ENCODE results near the gene ZSWIM9.
A peak's percentile ranks its signal among the peaks of the same experiment; 100 is the strongest.

Gene ZSWIM9

DNA sequence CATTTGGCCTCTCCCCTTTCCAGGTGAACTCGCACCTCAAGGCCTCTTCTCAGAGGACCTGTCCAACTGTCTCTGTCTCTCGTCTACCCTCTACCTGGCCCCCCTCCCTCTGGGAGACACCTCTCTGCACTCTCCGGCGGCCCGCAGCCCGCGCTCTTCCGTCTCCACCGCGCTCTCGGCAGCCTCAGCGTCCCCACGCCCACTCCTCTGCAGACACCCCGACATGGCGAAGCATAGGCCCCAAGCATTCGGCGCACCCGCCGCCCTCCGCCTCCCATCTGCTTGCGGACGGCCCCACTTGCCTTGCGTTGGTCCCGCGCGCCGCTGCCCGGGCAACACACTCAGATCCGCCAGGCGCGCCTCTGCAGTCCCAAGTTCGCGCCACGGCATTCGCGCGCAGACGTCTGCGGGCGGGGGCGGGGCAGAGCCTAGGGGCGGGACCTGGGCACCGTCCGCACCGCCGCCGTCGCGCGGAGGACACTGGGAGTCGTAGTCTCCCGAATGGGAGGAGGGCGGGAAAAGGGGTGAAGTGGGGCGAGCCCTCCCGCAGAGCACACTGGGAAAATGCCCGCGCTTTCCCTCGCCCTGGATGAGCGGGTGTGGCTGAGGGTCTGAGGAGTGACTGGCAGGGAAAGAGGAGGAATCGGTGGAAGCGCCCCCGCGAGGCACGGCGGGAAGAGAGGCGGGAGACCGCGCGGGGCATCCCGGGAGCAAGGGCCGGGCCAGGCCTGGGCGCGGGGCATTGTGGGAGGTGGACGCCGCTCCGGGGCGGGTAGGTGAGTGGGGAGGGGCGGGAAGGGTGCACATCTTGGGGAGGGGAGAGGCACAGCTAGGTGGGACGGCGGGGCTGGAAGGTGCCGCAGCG is at the start of gene ZSWIM9, which contains the start of gene LIG1:
Gene ZSWIM9 (plus strand): TSS at position 742 of the 865 bp plus-strand sequence. CDS start 1,123 bp downstream, outside the sequence.
Gene LIG1 (minus strand): TSS at position 406 of the 865 bp plus-strand sequence. CDS start 4,778 bp downstream, outside the sequence.
- peak; percentile 95 to 97 for DNase-seq

DNA sequence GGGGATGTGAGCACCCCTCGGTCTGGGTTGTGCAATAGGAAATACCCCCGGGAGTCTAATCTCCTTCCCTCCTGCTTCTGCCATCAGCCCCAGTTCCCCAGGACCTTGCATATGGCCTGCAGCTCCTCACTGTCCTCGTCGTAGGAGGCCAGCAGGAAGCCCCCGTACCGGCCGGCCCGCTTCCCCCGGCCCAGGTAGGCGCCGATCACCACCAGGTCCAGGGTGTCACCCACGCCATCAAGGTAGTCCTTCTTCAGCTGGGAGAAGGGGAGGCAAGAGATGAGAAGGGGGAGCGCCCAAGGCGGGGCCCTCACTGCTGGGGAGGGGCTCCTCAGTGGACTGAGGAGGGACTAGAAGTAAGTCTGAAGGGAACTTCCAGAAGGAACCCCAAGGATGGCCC is 49.4 kb upstream of the ZSWIM9 start:
- DNase-seq, result no peak

DNA sequence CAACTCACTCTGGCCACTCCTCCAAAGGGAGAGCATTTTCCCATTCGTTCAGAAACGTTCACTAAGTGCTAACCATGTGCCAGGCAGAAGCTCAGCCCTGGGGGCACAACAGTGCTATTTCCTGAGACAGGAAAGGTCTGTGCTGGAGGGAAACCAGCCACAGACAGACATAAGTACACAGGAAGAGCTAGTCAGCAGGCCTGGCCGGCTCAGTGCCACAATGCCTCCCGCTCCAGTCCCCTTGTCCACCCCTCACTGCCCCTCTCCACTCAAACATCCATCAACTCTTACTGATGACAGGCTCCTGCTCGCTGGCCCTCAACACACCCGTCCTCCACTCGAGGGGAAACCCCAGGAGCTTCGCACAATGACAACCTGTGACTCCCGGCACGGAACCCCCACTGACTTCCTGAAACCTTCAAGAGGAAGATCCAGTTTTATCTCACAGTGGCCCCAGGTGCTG is 48.5 kb upstream of the ZSWIM9 start:
- DNase-seq, result no peak

DNA sequence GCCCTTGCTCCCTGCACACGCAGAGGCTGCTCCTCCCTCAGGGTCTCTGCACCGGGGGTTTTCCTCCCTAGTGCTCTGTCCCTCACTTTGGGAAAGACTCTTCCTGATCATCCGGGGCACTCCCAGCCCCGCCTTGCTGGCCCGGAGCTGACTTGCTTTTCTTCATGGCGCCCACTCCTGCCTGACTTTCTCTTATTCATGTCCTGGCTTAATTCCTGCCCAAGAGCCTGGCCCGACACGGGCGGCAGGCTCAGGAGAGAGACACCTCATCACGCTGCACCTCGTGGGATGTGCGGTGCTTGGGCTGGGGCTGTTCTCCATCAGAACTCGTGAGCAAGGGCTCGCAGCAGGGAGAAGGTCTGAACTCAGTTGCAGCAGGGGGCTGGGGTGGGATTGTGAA is 48.1 kb upstream of the ZSWIM9 start:
- DNase-seq, result no peak

DNA sequence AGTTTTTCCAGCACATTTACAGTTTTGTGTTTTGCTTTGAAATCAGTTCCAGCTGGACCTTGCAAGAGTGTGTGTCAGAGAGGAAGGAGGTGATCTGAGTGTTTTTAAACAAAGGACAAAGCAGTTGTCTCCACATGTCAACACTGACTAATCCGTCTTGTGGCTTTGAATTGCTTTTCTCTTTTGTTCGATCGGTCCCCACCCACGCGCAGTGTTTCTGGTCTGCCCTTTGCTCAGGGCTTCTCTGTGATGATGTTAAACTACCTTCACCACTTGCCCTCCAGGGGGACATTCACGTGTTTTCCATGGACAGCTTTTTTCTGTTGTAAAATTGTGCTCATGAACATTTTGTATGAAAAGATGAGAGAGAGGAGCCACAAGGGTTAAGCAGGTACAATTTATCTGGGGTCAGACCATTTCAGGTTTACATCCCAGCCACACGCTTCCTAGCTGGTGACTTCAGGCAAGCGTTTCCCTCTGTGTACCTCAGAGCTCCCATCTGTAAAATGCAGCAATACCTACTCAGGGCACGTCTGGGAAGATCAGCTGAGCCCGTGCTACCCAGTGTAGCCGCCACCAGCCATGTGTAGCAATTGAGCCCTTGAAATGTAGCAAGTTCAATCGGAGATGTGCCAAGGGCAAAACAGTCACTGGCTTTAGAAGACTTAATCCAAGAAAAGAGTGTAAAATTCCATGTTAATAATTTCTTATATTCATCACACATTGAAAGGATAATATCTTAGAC is 46.4 kb upstream of the ZSWIM9 start:
- no peak for DNase-seq

DNA sequence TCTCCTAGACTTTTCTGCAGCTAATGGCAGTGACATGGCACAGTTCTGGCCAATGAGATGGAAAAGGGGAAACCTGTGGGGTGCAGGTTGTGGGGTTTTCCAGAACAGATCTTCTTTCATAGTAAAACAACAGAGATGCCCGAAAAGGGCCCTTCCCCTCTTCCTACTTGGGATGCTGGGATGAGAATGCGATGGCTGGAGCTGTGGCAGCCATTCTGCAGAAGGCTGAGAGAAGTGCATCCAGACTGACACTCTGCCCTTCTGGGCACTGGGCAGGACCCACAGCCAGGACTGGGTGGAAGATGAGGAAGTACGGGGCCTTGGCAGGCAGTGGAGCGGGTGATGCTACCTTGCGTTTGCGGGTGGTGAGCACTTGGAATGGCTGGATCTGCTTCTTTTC is 42.9 kb upstream of the ZSWIM9 start:
- no peak for DNase-seq

DNA sequence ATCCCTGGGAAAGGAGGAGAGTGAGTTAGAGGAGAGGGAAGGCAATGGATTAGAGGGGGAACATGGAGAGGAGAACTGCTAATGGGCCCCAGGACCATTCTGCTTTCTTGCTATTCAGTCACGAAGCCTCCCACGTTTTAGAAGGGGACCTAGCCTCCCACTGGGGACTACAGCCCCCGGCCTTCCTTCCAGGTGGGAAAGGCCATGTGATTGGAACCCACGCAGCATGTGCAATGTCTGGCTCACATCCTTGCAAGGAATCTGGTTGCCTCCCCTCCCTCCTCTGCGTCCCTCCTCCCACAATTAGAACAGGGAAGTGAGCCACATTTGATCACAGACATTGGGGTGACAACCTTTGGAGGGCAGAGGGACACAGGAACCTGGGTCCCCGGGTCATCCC is 37.4 kb upstream of the ZSWIM9 start:
- no peak for DNase-seq

DNA sequence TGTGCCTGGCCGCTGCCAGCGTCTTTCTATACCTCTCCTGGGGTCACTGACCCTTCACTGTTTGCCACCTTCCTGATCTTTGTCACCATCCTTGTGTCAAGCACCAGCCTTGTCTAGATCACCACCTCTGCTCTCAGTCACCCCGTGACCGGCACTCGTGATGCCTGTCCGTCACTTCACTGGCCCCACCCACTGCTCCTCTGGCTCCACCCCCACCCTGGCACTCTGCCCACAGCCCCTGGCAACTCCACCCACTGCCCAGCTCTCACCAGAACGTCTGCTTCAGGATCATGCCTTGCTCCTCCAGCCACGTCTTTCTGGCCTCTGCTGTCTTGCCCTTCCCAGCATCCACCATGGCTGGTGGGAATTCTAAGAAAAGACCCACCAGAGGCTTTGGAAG is 35.1 kb upstream of the ZSWIM9 start:
- no peak for DNase-seq

DNA sequence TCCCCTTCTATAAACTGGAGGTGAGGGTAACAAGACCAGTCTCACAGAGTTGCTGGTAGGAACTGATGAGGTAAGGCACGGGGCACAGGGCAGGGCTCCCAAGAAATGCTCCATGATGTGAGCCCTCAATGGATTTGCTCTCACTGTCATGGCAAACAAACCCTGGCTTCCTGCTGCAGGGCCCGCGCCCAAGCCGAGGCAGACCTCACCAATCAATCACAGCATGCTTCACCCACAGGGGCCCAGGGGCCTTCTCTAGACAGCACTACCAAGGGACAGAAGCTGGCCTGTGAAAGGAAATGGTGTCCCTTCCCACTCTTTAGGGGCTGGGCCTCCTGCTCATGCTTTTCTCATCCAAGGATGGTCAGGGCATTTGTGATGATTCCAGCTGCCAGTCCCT is 33.9 kb upstream of the ZSWIM9 start:
- DNase-seq, result no peak

DNA sequence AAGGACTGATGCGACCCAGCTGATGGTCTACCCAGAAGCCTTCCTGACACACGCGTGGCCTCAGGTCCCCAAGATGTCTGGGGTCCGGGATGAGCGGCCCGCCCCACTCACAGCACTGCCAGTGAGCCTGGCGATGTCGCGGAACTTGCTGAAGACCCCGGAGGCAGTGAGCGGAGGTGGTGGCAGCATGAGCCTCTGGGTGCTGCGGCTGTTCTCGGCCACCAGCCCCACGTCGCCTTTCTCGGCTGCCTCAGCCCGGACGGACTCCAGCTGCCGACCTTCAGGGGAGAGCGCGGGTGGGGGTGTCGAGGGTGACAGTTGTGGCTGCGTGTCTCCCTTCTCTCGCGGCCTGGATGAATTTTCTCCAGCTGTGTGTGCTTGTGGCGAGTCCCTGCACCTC is 33.1 kb upstream of the ZSWIM9 start:
- no peak for DNase-seq

DNA sequence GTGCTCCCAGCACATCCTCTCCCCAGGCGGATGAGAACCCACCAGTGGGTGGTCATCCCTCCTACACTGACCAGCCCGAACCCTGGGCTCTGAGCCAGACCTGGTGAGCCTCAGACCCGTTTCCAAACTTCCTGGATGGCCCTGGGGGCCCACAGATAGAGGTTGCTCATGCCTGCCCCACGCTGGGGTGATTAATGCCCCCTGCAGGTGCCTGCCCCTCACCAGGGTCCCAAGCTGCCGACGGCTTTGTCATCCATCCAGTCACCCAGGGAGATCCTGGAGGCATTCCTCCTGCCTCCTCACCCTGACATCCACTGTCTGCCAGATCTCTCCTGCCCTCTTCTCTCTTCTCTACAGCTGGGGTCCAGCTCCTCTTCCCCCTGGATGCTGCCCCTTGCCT is 31.4 kb upstream of the ZSWIM9 start:
- no peak for DNase-seq

DNA sequence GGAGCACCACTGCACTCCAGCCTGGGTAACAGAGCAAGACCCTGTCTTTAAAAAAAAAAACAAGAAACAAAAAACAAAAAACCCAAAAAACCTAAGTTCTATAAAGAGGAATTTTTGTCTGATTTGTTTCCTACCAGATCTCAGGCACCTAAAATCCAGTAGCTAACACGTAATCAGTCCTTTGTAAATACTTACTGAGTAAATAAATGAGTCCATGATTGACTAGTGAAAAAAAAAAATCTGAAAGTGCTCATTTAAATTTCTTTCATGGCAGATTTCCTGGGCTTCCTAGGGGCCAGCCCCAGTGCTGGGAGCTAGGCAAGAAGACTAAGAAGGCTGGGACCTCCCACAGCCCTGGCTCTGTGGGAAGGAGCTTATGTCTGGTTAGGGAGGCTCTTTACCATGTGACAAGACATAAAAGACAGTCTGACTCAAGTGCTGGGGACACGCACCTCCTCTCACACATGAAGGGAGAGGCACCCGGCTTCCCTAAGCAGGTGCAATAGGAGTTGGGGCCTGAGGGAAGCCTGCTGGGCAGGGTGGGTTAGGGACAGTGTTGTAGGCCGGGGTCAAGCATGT is 22.8 kb upstream of the ZSWIM9 start:
- DNase-seq, result no peak

DNA sequence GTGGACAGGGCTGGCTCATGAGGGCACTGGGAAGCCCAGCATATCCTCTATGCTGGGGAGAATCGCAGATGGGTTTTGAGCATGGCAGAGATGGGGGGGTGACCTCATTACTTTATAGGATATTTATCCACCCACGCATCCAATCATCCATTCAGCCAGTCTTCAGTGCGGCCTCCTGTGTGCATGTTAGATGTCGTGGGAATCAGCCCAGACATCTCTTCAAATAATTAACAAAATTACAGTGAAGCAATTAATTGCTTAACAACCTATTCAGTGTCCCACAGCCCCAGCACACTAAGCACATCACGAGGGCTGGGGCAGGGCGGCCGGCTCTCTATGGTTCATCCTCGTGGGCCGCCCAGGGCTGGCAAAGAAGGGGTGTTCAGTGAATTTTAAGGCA is 21.9 kb upstream of the ZSWIM9 start:
- DNase-seq, result no peak

DNA sequence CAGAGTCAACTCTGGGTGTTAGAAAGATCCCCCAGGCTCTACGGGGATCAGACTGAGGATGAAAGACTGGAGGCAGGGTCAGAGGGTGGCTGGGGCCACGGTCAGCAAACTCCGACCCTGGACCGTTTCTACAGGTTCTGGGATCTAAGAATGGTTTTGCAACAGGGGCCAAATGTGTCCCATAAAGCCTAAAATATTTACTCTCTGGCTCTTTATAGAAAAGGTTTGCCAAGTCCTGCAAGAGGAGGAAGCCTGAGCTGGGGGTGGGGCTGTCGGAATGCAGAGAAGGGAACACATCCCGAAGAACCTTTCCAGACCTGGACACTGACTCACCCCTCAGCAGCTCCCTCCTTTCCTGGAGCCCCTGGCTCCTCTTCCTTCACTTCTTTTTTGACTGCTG is 21.1 kb upstream of the ZSWIM9 start:
- no peak for DNase-seq

DNA sequence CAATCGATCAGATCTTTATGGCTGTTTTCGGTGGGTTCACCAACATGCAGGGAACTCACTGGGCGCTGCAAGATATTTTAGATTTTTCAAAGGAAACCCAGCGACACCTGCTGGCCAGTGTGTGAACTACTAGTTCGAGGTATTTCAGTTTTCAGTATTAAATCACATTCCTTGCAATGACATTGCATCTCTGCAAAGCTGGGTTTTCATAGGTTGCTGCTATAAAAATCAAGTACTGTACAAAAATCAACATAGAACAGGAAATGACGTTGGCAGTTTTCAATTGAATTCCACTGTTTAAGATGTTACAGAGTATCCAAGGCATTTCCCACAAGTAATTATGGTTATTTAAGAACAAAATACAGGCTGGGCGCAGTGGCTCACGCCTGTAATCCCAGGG is 17.9 kb upstream of the ZSWIM9 start:
- peak; percentile 36 to 55 for DNase-seq

DNA sequence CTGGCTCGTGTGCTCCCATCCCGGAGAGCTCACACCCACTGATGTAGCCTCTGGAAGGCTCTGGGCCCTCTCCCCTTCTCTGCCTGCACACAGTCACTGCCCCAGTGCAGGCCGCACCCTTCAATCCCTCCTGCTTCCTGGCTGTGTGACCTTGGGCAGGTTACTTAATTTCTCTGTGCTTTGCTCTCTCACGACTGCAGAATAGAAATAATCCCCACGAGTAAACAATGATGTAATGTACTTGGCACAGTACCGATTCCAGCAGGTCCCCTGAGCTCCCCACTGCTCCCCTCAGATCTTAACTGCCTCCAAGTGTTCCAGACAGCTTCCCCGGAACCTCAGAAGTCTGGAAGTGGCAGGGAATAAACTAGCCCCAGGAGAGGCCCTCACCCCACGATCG is 16.5 kb upstream of the ZSWIM9 start:
- DNase-seq, result no peak

DNA sequence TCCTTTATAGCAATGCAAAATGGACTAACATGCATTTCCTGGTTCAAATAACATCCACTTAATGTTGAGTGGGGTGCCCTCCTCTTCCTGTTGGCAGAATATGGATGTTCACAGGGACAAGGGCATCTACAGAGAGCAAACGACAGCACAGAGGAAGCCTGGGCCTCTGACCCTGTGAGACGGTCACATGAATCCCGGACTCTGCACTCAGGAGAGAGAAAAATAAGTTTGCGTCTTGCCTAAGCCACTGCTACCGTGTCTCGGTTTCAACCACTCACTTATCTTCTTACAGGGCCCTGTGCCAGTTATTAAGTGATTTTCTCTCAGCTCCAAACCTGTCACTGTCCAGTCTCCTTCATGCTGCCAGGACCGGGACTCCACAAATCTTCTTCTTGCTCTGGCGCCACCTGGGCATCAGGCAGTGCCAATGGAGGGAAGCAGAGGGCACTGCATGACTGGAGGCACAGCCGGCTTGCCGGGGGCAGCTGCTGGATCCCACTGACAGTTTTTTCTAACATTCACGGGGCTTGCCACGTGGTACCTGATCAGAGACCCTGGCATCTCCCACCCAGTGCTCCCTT is 12.2 kb upstream of the ZSWIM9 start:
- DNase-seq, result no peak

DNA sequence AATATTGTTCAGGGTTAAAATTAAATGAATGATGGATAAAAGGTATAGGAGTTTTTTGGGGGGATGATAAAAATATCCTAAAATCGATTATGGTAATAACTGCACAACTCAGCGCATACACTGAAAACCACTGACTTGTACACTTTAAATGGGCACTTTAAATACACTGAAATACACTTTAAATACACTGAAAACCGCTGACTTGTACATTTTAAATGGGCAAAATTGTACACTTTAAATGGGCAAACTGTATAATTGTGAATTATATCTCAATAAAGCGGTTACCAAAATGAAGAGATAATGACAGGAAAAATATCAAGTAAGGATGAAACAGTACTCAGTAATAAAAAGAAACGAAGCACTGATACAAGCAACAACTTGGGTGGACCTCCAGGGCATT is 1.8 kb upstream of the ZSWIM9 start:
- DNase-seq, result no peak

DNA sequence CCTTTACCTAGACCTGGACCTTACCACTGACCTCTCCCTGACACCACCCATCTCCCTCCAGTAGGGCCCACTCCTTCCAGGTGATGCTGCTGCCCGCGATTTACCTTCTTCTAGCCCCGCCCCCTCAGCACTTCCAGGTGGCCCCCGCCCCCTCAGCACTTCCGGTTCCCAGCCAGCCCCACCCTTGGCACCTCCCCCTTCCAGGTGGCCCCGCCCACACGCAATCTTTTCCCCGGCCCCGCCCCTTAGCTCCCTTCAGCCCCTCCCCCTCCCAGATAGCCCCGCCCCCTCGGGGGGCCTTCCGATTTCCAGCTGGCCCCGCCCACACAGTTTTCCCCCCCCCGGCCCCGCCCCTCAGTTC is 922 bp upstream of the ZSWIM9 start:
- DNase-seq, result peak; percentile 64 to 94

DNA sequence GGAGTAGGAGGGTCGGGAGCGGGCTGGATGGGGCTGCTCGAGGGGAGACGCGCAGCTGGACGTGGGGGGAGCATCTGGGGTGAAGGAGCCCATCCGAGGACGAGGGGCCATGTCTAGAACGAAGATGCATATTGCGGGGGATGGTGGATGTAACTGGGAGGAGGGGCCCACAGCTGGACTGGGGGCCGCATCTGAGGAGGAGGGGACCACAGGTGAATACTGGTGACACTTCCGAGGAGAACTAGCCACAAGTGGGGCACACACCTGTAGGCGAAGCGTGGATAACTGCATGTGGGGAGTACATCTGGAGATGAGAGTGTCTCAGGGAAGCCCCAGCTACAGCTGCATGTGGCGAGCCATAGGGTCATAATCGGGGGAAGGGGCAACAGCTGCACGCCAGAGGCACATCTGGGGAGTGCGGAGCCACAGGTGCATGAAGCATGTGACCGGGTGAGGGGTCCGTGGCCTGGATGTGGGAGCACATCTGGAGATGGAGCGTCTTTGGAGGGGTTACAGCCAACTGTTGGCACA is 402 bp downstream of the ZSWIM9 start:
- no peak for DNase-seq

DNA sequence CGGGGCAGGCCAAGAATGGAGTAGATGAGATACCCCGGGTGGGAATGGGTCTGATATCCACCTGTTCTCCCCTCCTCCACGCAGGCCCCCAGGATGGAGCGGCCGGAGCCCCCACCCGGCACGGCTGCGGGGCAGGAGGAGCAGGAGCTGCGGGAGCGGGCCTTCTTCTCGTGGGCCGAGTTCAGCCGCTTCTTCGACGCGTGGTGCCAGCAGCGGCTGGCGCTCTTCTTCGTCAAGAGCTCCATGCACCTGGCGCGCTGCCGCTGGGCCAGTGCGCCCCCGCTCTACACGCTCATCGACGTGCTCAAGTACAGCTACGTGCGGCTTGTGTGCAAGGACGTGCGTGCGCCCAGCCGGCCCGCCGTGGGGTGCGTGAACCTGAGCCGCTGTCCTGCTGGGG is 1.2 kb downstream of the ZSWIM9 start:
- no peak for DNase-seq

DNA sequence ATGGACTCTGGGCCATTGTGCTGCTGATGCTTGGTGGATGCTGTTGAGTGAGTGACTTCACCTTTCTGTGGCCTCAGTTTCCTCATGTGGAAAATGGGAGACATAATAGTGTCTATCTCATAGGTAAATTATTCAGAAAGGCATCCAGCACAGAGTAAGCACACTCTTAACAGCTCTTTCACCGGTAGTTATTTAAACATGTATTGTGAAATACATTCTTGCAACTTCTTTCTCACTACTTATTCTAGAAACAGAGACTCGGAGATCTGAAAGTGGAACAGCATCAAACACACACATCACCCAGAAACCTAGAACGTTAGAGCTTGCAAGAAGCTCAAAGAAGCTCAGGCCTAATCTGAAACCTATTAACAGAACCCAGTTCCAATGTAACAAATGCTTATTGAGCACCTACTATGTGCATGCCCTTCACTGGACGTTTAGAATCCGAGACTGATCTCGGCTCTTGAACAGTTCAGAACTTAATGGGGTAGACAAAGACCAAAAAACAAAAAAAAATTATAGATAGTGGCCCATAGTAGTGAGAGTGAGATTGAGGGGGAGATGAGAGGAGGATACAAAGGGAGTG is 4.1 kb downstream of the ZSWIM9 start:
- no peak for DNase-seq

DNA sequence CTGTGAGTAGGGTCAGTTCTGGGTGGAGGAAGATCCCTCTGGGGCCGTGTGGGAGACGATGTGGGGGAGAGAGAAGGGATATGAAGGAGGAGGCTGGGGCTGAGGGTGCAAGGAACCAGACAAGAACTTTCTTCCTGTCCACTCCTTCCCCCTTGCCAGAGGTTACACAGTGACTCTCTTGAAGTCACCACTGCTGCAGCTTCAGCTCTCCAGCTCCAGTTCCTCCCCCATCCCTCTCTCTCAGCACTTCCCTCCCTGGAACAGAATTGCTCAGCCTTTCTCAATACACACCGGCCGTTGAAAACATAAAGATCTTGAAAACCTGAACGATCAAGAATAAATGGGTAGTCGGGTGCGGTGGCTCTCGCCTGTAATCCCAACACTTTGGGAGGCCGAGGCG is 5.1 kb downstream of the ZSWIM9 start:
- no peak for DNase-seq
